GM12891 (cell line): ENCODE measurements around the gene STEAP1B.
A peak's percentile ranks its signal among the peaks of the same experiment; 100 is the strongest.

Experiments
- DNase-seq: peaks from one replicate; pipeline ENCODE4 v3.0.0; 2011; ENCODE audit warnings: low spot score; ENCODE audit not compliant: insufficient read length
- FAIRE-seq: peaks from 2 replicates; lab custom pipeline; 2011; peaks lifted over from hg19 to GRCh38; lab: Jason Lieb, UNC
- PAX5 ChIP-seq: IDR thresholded peaks from 2 replicates; pipeline ENCODE4 v1.6.1; 2011; ENCODE audit warnings: low read length, moderate library complexity, mild to moderate bottlenecking; ENCODE audit not compliant: insufficient read depth, severe bottlenecking
- POLR2A ChIP-seq: IDR thresholded peaks from 2 replicates; pipeline ENCODE4 v1.6.1; 2011; ENCODE audit warnings: low read depth, low read length, control low read depth
- POLR2AphosphoS5 ChIP-seq: IDR thresholded peaks from 2 replicates; pipeline ENCODE4 v1.6.1; 2011; ENCODE audit warnings: low read depth, low read length, control low read depth
- POU2F2 ChIP-seq: IDR thresholded peaks from 2 replicates; pipeline ENCODE4 v1.6.1; 2011; ENCODE audit warnings: low read depth, mild to moderate bottlenecking, control low read depth, low read length, moderate library complexity
- SPI1 ChIP-seq: IDR thresholded peaks from 2 replicates; pipeline ENCODE4 v1.6.1; 2011; ENCODE audit warnings: low read depth, low read length, control low read depth
- TAF1 ChIP-seq: IDR thresholded peaks from 2 replicates; pipeline ENCODE4 v1.6.1; 2011; ENCODE audit warnings: low read depth, low read length, control low read depth

Gene STEAP1B

DNA sequence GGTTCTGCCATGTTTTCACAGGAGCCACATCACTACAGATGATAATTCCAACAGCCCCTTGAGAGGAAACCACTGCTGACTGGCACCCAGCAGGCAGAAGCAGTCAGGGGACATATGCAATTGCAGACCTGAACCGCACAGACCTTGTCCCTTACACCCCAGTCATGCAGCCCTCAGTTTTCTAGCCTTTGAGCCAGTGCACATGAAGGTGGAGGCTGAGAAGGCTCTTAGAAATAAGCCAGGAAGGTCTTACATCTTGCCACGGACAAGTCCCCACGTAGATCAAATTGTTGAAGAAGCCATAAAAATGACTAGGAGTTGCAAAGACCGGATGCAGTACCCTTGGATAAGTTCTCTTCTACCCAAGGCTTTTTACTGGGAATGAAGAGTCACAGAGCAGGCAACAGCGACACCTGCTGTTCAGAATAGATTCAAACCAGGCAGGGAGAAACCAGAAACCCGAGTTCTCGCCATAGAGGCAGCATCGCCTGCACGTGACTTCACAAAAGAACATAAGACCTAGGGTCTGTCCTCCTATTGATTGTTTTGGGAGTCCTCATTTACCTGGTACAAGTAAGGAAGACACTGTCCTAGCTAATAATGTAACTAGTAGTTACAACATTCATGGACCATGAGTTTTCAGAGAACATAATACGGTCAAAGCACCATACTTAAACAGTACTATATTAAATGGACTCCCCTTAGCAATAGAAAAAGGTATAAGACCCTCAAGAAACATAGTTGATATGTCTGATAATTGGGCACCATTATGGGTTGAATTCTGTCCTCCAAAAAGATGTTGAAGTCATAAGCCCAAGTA lies 11.1 kb downstream of the STEAP1B start:
- TF ChIP-seq POLR2AphosphoS5 (no peak), PAX5 (no peak), SPI1 (no peak), POLR2A (no peak), POU2F2 (no peak), TAF1 (no peak)
- peak; percentile 31 for DNase-seq
- FAIRE-seq, result peak; percentile 58

DNA sequence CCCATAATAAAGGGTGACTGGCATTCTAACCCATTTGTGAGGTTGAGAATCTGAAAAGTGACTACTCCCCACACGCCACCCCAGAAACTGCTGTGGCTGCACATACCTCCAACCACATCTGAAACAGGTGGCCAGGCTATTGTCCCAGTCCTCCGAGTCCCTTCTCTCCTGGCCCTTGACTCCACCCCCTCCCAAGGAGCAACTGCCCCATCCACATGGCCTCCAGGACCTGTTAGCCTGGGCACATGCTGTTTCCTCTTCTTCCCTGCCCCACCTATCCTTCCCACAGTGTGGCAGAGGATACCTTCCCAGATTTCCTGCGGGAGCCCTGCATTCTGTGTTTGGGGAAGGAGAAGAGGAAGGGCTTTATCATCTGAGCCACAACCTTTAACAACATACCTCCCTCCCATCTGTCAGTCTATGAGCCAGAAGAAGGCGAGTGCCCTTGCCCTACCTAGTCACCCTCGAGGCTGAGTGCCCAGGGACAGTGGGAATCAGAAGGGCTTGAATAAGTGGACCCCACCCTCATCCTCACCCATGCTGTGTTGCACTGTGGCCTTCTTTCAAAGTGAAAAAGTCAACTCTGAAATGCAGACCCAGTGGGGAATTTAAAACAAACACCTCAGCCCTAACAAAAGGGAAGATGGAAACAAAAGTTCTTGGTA lies 11.9 kb downstream of the STEAP1B start:
- no peak for DNase-seq
- FAIRE-seq, result no peak
- TF ChIP-seq POU2F2 (no peak), TAF1 (no peak), POLR2A (no peak), SPI1 (no peak), POLR2AphosphoS5 (no peak), PAX5 (no peak)

DNA sequence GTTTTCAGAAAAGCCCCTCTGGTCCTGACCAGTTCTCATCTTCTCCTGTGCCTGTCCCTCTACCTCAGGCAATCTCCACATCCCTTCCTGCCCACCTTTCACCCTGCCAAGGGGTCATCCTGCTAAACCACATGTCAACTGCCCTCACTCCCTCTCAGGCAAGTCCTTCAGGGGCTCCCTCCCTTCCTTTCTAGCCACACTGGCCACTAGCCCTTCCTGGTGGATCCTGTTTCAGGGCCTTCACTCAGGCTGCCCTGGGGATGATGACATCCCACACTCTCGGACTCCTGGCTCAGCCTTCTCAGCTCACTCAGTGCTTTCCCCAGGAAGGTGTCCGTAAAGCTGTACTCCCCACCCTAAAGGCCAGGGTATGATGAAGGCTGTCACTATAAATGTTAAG lies 13.4 kb downstream of the STEAP1B start:
- DNase-seq (no peak), FAIRE-seq (no peak)
- TF ChIP-seq PAX5, result no peak
- TF ChIP-seq POU2F2, result no peak
- TF ChIP-seq SPI1, result no peak
- TF ChIP-seq POLR2AphosphoS5, result no peak
- TF ChIP-seq POLR2A, result no peak
- no peak for TF ChIP-seq TAF1

DNA sequence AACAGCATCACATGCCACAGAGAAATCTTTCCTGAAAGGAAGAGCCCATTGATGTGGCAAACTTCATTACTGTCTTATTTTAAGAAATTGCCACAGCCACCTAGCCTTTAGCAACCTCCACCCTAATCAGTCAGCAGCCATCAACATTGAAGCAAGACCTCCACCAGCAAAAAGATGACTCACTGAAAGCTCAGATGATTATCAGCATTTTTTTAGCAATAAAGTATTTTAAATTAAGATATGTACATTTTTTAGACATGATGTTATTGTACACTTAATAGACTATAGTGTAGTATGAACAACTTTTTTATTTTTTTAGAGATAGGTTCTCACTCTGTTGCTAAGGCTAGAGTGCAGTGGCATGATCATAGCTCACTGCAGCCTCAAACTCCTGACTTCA lies 14.8 kb downstream of the STEAP1B start:
- no peak for FAIRE-seq
- no peak for TF ChIP-seq POU2F2
- no peak for TF ChIP-seq TAF1
- TF ChIP-seq PAX5, result no peak
- no peak for TF ChIP-seq POLR2A
- TF ChIP-seq SPI1, result no peak
- no peak for TF ChIP-seq POLR2AphosphoS5
- DNase-seq, result no peak

DNA sequence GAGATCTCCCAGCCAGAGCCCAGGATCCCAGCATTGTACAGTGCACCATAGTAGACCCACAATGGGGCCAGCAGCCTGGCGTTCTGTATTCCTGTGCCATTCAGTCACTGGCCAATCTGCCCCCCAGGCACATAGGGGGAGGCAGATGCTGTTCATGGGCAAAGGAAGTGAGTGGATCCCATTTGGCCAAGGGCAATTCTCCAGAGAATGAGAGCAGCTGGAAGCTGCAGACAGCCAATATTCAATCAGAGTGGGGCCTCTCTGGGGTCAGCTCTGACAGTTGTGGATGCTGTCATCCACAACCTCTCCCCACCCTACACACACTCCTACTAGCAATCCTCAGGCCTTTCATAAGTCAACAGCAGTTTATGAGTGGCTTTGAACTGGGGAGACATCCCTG lies 17.5 kb downstream of the STEAP1B start:
- no peak for TF ChIP-seq POLR2AphosphoS5
- no peak for TF ChIP-seq PAX5
- no peak for TF ChIP-seq TAF1
- TF ChIP-seq POLR2A, result no peak
- no peak for TF ChIP-seq POU2F2
- DNase-seq (no peak), FAIRE-seq (no peak)

DNA sequence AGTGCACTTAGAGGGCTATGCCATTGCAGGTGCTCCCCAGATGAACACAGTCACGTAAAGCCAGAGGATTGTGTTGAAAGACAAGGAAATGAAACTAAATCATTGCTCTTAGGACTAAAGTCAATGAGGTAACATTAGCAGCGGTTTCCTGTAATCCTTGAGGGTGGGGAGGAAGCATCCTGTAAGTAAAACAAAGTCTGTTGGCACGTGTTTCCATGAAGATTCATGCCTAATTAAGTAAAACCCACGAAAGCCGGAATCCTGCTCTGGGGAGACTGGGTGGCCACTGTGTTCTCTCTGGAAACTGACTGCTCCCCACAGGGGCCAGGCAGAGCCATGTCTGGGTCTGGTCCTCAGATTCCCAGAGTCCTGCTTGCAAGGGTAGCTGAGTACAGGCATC lies 18.3 kb downstream of the STEAP1B start:
- DNase-seq, result no peak
- TF ChIP-seq SPI1 (peak; percentile 78), POLR2A (no peak)
- peak; percentile 75 for FAIRE-seq

DNA sequence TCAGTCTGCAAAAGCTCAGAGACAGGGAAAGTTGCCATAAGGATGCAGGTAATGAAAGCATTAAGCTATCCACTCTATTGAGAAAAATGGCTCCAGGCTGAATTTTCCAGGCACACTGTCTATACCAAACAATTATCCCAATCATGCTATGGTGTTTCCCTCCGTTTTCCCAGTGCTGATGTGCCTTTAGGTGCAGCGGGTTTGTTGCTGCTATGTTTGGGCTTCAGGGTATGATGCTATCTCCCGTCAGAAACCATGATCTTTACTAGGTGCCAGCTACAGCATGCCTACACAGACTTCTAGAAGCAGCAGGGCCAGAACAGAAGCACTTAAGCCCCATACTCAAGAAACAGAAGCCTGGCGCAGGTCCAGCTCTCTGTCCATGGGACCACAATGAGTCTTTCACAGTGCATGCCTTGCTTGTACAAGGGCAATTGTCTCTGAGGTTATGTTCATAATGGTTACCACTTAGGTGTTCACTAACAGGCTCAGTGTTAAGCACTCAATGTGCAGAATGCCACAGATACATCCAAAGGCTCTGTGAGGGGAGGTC lies 19.4 kb downstream of the STEAP1B start:
- DNase-seq (no peak), FAIRE-seq (no peak)
- TF ChIP-seq POU2F2 (no peak), TAF1 (no peak), POLR2AphosphoS5 (no peak), PAX5 (no peak), SPI1 (no peak), POLR2A (no peak)

DNA sequence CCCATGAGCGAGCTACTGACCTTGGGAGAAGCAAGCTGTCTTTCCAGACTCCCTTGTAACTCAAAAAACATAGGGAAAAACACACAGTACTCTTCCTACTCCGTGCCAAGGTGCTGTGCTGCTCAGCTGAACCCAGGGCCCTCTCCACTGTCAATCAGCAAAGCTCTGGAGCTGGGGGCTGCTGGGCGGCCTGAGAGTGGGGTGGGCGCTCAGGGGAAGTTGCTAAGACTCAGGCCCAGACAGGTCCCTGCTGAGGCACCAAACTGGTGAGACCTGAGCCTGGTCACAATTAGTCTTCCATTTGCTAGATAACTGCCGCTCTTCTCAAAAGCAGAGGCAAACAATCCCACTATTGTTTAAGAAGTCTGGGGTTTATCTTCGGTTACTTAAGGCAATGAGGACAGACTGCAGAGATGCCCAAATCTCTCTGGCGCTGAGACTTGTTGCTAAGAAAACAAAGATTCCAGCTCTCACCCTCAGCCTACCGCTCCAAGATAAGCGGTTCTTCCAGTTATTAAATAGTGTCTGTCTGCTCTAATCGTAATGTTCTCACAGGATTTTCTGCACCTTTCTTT lies 22.0 kb downstream of the STEAP1B start:
- no peak for FAIRE-seq
- no peak for TF ChIP-seq SPI1
- no peak for TF ChIP-seq POU2F2
- no peak for TF ChIP-seq POLR2AphosphoS5
- TF ChIP-seq TAF1, result no peak
- TF ChIP-seq POLR2A, result no peak
- TF ChIP-seq PAX5, result no peak

DNA sequence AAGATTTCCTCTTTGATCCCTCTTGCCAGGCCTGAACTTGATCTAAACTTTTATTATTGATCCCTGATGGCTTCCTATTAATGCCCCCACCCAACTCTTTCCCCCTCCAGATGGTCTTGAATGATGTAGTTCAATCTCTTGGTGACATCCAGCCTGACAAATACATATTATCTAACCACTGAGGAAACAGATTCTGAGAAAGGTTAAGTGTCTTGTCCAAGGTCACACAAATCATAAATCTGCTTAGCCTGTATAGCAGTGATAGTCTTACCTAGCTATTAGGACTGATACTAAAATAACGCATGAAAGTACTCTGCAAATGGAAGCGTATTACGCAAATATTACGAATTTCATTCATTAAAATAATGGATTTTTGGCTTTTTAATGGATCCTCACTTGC lies 22.7 kb downstream of the STEAP1B start:
- DNase-seq, result no peak
- no peak for FAIRE-seq
- TF ChIP-seq POLR2AphosphoS5 (no peak), POLR2A (no peak), POU2F2 (no peak), SPI1 (no peak), TAF1 (no peak), PAX5 (no peak)

More for the DNA sequence above, 22.0 kb downstream of the STEAP1B start:
- DNase-seq, result no peak
